ENCODE data around the gene MSANTD1. TPM values are rescaled to one million over a fixed set of nuclear protein-coding genes. Genes with fewer than 3 reads are reported as not detected.

Gene MSANTD1
- total and polyA plus RNA-seq, 2 donors (not counting 1 experiment from before 2014, with no cell fraction given), result 0.78 to 5.5 TPM

- whole genome bisulfite sequencing (ENCODE audit: insufficient coverage), result 81% methylated on average over 8 of the region's 9 CpGs
- no peak overlapping the region for H3K4me2 ChIP-seq (replicated peaks; ENCODE audit: low read depth, low read length, poor library complexity, severe bottlenecking)
- CTCF ChIA-PET, result no interaction called here
Observed at GRCh38 chr4:3226467-3226866, 22.5 kb upstream of the MSANTD1 start.

GRCh38 chr4:3226944-3227343 lies 22.0 kb upstream of the MSANTD1 start:
- ATAC-seq (ENCODE audit: low read depth), result no peak
- no peak overlapping the region for H3K4me3 Mint-ChIP-seq
- no peaks in the 10 kb centered on the region for H3K27me3 Mint-ChIP-seq
- ChIA-PET POLR2A (no interaction called here), CTCF (no interaction called here)
- no peak overlapping the region for H3K4me2 ChIP-seq (replicated peaks; ENCODE audit: low read depth, low read length, poor library complexity, severe bottlenecking)
- no peak overlapping the region for H2AFZ ChIP-seq (ENCODE audit: insufficient read depth, low read depth, low read length, poor library complexity, severe bottlenecking)
- 92% methylated on average over 6 of the region's 6 CpGs for WGBS (ENCODE audit: insufficient coverage)
- H3K9me3 Mint-ChIP-seq (ENCODE audit: insufficient read depth), result no peaks in the 10 kb centered on the region
- H3K27ac ChIP-seq (ENCODE audit: low read length in 2 of 2), result no peak overlapping the region
- no peak for TF ChIP-seq CTCF (IDR thresholded peaks at IDR 0.05)
- no peaks in the 10 kb centered on the region for H3K4me1 Mint-ChIP-seq
- H3K27me3 ChIP-seq (replicated peaks in 1 of 4; ENCODE audit: control extremely low read depth in 1 of 4, control insufficient read depth in 3 of 4, insufficient read depth in 4 of 4, low read length in 3 of 4), result no peaks in the 10 kb centered on the region
- intact Hi-C loops (cut with micrococcal nuclease), result no loop called here
- DNase-seq, result no peak
- no peaks in the 10 kb centered on the region for H4K20me1 ChIP-seq (ENCODE audit: control insufficient read depth, insufficient read depth, low read length, poor library complexity, severe bottlenecking)
- H3K79me2 ChIP-seq (ENCODE audit: control insufficient read depth, insufficient read depth, low read length), result no peaks in the 10 kb centered on the region
- peak overlapping the region; percentile 56 for H3K27ac Mint-ChIP-seq
- peaks cover 2 to 84% of the 10 kb centered on the region in 2 experiments for H3K36me3 ChIP-seq (replicated peaks in 1 of 2; ENCODE audit: control extremely low read depth in 1 of 2, control insufficient read depth in 1 of 2, extremely low read depth in 1 of 2, insufficient read depth in 2 of 2, low read length in 1 of 2)
- H3K4me1 ChIP-seq (ENCODE audit: control insufficient read depth in 2 of 2, insufficient read depth in 2 of 2, low read length in 2 of 2), result no peaks in the 10 kb centered on the region
- no peak overlapping the region for H3K4me3 ChIP-seq (ENCODE audit: control extremely low read depth in 1 of 5, extremely low read depth in 1 of 5, insufficient read depth in 1 of 5, low read depth in 2 of 5, low read length in 4 of 5)
- no peak overlapping the region for H3K9ac ChIP-seq (ENCODE audit: low read length)
- no peaks in the 10 kb centered on the region for H3K9me3 ChIP-seq (ENCODE audit: control extremely low read depth in 1 of 3, control insufficient read depth in 2 of 3, insufficient read depth in 1 of 3, low read length in 2 of 3)

More at GRCh38 chr4:3226467-3226866, 22.5 kb upstream of the MSANTD1 start:
- Histone ChIP-seq H3K36me3 (replicated peaks in 1 of 2; ENCODE audit: control extremely low read depth in 1 of 2, control insufficient read depth in 1 of 2, extremely low read depth in 1 of 2, insufficient read depth in 2 of 2, low read length in 1 of 2) (peaks cover 2 to 84% of the 10 kb centered on the region in 2 experiments), H3K79me2 (ENCODE audit: control insufficient read depth, insufficient read depth, low read length) (no peaks in the 10 kb centered on the region), H3K4me1 (ENCODE audit: control insufficient read depth in 2 of 2, insufficient read depth in 2 of 2, low read length in 2 of 2) (no peaks in the 10 kb centered on the region), H3K27me3 (replicated peaks in 1 of 4; ENCODE audit: control extremely low read depth in 1 of 4, control insufficient read depth in 3 of 4, insufficient read depth in 4 of 4, low read length in 3 of 4) (no peaks in the 10 kb centered on the region), H3K9ac (ENCODE audit: low read length) (no peak overlapping the region), H3K4me3 (ENCODE audit: control extremely low read depth in 1 of 5, extremely low read depth in 1 of 5, insufficient read depth in 1 of 5, low read depth in 2 of 5, low read length in 4 of 5) (no peak overlapping the region), H3K27ac (ENCODE audit: low read length in 2 of 2) (no peak overlapping the region), H2AFZ (ENCODE audit: insufficient read depth, low read depth, low read length, poor library complexity, severe bottlenecking) (no peak overlapping the region), H3K9me3 (ENCODE audit: control extremely low read depth in 1 of 3, control insufficient read depth in 2 of 3, insufficient read depth in 1 of 3, low read length in 2 of 3) (no peaks in the 10 kb centered on the region), H4K20me1 (ENCODE audit: control insufficient read depth, insufficient read depth, low read length, poor library complexity, severe bottlenecking) (no peaks in the 10 kb centered on the region)
- Mint-ChIP-seq H3K27me3 (no peaks in the 10 kb centered on the region), H3K4me1 (no peaks in the 10 kb centered on the region), H3K4me3 (no peak overlapping the region), H3K27ac (peak overlapping the region; percentile 56), H3K9me3 (ENCODE audit: insufficient read depth) (no peaks in the 10 kb centered on the region)
- no peak for DNase-seq
- intact Hi-C loops (cut with micrococcal nuclease), result no loop called here
- TF ChIP-seq CTCF (IDR thresholded peaks at IDR 0.05) (no peak), EZH2 (IDR thresholded peaks at IDR 0.05; ENCODE audit: borderline replicate concordance, insufficient read depth, low read depth, low read length, poor library complexity, severe bottlenecking) (no peak)
- no peak for ATAC-seq (ENCODE audit: low read depth)
- POLR2A ChIA-PET, result no interaction called here

Measured in B cell (primary cell).